Right renal cortex interstitium (tissue), 3 donors: ENCODE measurements around the gene POU2F1. TPM values are rescaled to one million over a fixed set of nuclear protein-coding genes. Genes with fewer than 3 reads are reported as not detected.

Source experiments
- DNase-seq, 3 donors: peaks; one replicate each; pipeline ENCODE4 v3.0.0-alpha.2; 2013; ENCODE audit warnings: low read depth in 3 of 3, low spot score in 2 of 3
- polyA plus RNA-seq, 3 donors: library from polyadenylated mRNA; unstranded; fragments of 120-200 nt; gene quantifications; one replicate each; pipeline ENCODE4 v1.2.1, GENCODE V29; 2013; ENCODE audit not compliant: insufficient read length in 3 of 3

The POU2F1 gene
- polyA plus RNA-seq, 3 donors: 13.7 to 15.3 (median 14.6) TPM

GRCh38 chr1:167438171-167439138 lies 217.8 kb downstream of the POU2F1 start:
- no peak for DNase-seq

GRCh38 chr1:167439301-167439988 lies 218.8 kb downstream of the POU2F1 start:
- peak in 1 of 3 donors; percentile 41 for DNase-seq

- no peak for DNase-seq
These were observed 219.7 kb downstream of the POU2F1 start for GRCh38 chr1:167440345-167440744.

- DNase-seq: no peak
These were observed 220.1 kb downstream of the POU2F1 start for GRCh38 chr1:167440776-167441175.

GRCh38 chr1:167441222-167441621 lies 220.5 kb downstream of the POU2F1 start:
- DNase-seq: no peak

- peak in 2 of 3 donors; percentile 52 to 53 for DNase-seq
These were observed 221.6 kb downstream of the POU2F1 start for GRCh38 chr1:167442142-167442848.

GRCh38 chr1:167442854-167443565 lies 222.3 kb downstream of the POU2F1 start:
- no peak for DNase-seq

GRCh38 chr1:167443757-167444156 lies 223.1 kb downstream of the POU2F1 start:
- no peak for DNase-seq

GRCh38 chr1:167446966-167447365 lies 226.3 kb downstream of the POU2F1 start:
- no peak for DNase-seq

GRCh38 chr1:167447521-167448136 lies 226.9 kb downstream of the POU2F1 start:
- DNase-seq: no peak

GRCh38 chr1:167450843-167451242 lies 230.2 kb downstream of the POU2F1 start:
- DNase-seq: no peak

GRCh38 chr1:167452483-167452882 lies 231.8 kb downstream of the POU2F1 start:
- DNase-seq: no peak

- no peak for DNase-seq
These were observed 232.4 kb downstream of the POU2F1 start for GRCh38 chr1:167453123-167453522.

- no peak for DNase-seq
These were observed 233.7 kb downstream of the POU2F1 start for GRCh38 chr1:167454304-167454893.

GRCh38 chr1:167454894-167455785 lies 234.5 kb downstream of the POU2F1 start:
- peak in 1 of 3 donors; percentile 21 for DNase-seq

- no peak for DNase-seq
These were observed 235.2 kb downstream of the POU2F1 start for GRCh38 chr1:167455786-167456446.

GRCh38 chr1:167456524-167456923 lies 235.8 kb downstream of the POU2F1 start:
- no peak for DNase-seq

- DNase-seq: no peak
These were observed 236.2 kb downstream of the POU2F1 start for GRCh38 chr1:167456926-167457325.
